PC-3 (cell line): ENCODE measurements around the gene PTPRN2. TPM values are rescaled to one million over a fixed set of nuclear protein-coding genes. Genes with fewer than 3 reads are reported as not detected.

Experiments
- ATAC-seq: fragments of 200-7000 bp; cut with Tn5 transposase; 2 replicates; pipeline ENCODE4 v1.9.1; 2020; ENCODE audit warnings: mild to moderate bottlenecking, moderate library complexity
- BruUV-seq: library from RNA; stranded (reverse); fragments of 400-500 nt; replicated peaks from 2 replicates; lab custom pipeline; 2021; lab: Mats Ljungman, UMichigan
- CTCF ChIA-PET: fragments of 300-600 bp; sonication (Branson Sonifier 250); formaldehyde crosslinking; loops from one replicate; lab custom pipeline; 2022; ENCODE audit warnings: antibody characterized with exemption; lab: Charles Lee
- POLR2A ChIA-PET: fragments of 300-600 bp; sonication (Branson Sonifier 250); formaldehyde crosslinking; loops from one replicate; lab custom pipeline; 2022; ENCODE audit warnings: antibody characterized with exemption; ENCODE audit not compliant: unreplicated experiment; lab: Charles Lee
- DNase-seq: peaks from one replicate; pipeline ENCODE4 v3.0.0-alpha.2; 2015
- H2AFZ ChIP-seq: fragments of 300-600 bp; sonication (generic); 2 replicates; pipeline ENCODE4 v1.6.0; 2016; ENCODE audit warnings: antibody characterized with exemption, low read length
- H3F3A ChIP-seq: fragments of 300-600 bp; sonication (generic); one replicate; pipeline ENCODE4 v1.6.0; 2017; ENCODE audit warnings: antibody characterized with exemption, low read length, control low read depth, mild to moderate bottlenecking; ENCODE audit not compliant: unreplicated experiment
- H3K27ac ChIP-seq: fragments of 300-600 bp; sonication (generic); 2 replicates; pipeline ENCODE4 v1.5.1; 2016; ENCODE audit warnings: mild to moderate bottlenecking, low read length
- H3K27me3 ChIP-seq: fragments of 300-600 bp; sonication (generic); 2 replicates; pipeline ENCODE4 v1.6.1; 2016; ENCODE audit warnings: low read length, mixed read lengths
- H3K36me3 ChIP-seq: fragments of 300-600 bp; sonication (generic); 2 replicates; pipeline ENCODE4 v1.6.1; 2016; ENCODE audit warnings: low read depth, mixed run types, low read length, mixed read lengths
- H3K4me1 ChIP-seq: fragments of 300-600 bp; sonication (generic); 2 replicates; pipeline ENCODE4 v1.5.1; 2016; ENCODE audit warnings: low read length; ENCODE audit not compliant: insufficient read depth
- H3K4me2 ChIP-seq: fragments of 300-600 bp; sonication (generic); 2 replicates; pipeline ENCODE4 v1.6.0; 2016; ENCODE audit warnings: low read length
- H3K4me3 ChIP-seq: fragments of 300-600 bp; sonication (generic); 2 replicates; pipeline ENCODE4 v1.5.1; 2016; ENCODE audit warnings: mild to moderate bottlenecking, low read length, mixed read lengths
- H3K79me2 ChIP-seq: fragments of 300-600 bp; sonication (generic); 2 replicates; pipeline ENCODE4 v1.6.1; 2017; ENCODE audit warnings: low read length, mixed read lengths
- H3K9ac ChIP-seq: fragments of 300-600 bp; sonication (generic); 2 replicates; pipeline ENCODE4 v1.6.0; 2016; ENCODE audit warnings: mild to moderate bottlenecking, low read length
- H3K9me2 ChIP-seq: fragments of 300-600 bp; sonication (generic); replicated peaks from 2 replicates; pipeline ENCODE4 v1.6.1; 2016; ENCODE audit warnings: mixed run types, low read length, mixed read lengths
- H3K9me3 ChIP-seq: fragments of 300-600 bp; sonication (generic); 2 replicates; pipeline ENCODE4 v1.6.1; 2016; ENCODE audit warnings: low read length, mixed read lengths
- H4K20me1 ChIP-seq: fragments of 300-600 bp; sonication (generic); 2 replicates; pipeline ENCODE4 v1.6.1; 2016; ENCODE audit warnings: low read length, mixed read lengths
- CTCF ChIP-seq: fragments of 300-600 bp; sonication (generic); conservative IDR thresholded peaks from 2 replicates; pipeline ENCODE4 v1.5.1; 2017; ENCODE audit warnings: antibody characterized with exemption, low read depth, mild to moderate bottlenecking, low read length
- EZH2 ChIP-seq: fragments of 300-600 bp; sonication (generic); IDR thresholded peaks from one replicate; pipeline ENCODE4 v1.6.1; 2017; ENCODE audit warnings: antibody characterized with exemption, mild to moderate bottlenecking, low read length; ENCODE audit not compliant: unreplicated experiment
- EZH2phosphoT487 ChIP-seq: fragments of 300-600 bp; sonication (generic); IDR thresholded peaks from 2 replicates; pipeline ENCODE4 v1.6.1; 2018; ENCODE audit warnings: mild to moderate bottlenecking, antibody characterized with exemption, low read length, borderline replicate concordance
- intact Hi-C: fragments of 100-400 bp; cut with micrococcal nuclease; formaldehyde crosslinking; loops from 2 replicates; pipeline ENCODE4 v1.9.0; 2023
- total RNA-seq: library from RNA; depleted of rRNA; stranded (reverse); fragments of >200 nt; gene quantifications from 2 replicates; pipeline ENCODE4 v1.2.3, GENCODE V29; 2014

Gene PTPRN2
- total RNA-seq, 1 experiment from 2014 or later: 3.2 TPM

- H2AFZ ChIP-seq: peak overlapping the region; percentile 82
- H3K9ac ChIP-seq: peak overlapping the region; percentile 74
Observed at GRCh38 chr7:157690058-157690832, 897.4 kb downstream of the PTPRN2 start.

GRCh38 chr7:157689269-157690057 is 898.2 kb downstream of the PTPRN2 start:
- H2AFZ ChIP-seq: peak overlapping the region; percentile 82; the same call in 1 of the 2 replicates

More at GRCh38 chr7:157690058-157690832, 897.4 kb downstream of the PTPRN2 start:
- Histone ChIP-seq H3K27me3 (no peaks in the 10 kb centered on the region), H3K4me1 (peaks cover 8% of the 10 kb centered on the region; the same call in 1 of the 2 replicates), H3K27ac (no peak overlapping the region), H3K4me3 (peak overlapping the region; percentile 81), H4K20me1 (no peaks in the 10 kb centered on the region), H3K4me2 (peak overlapping the region; percentile 98), H3K36me3 (no peaks in the 10 kb centered on the region), H3F3A (no peaks in the 10 kb centered on the region), H3K79me2 (peaks cover 11% of the 10 kb centered on the region), H3K9me3 (no peaks in the 10 kb centered on the region), H3K9me2 (no peaks in the 10 kb centered on the region)
- TF ChIP-seq CTCF: no peak
- TF ChIP-seq EZH2: no peak
- TF ChIP-seq EZH2phosphoT487: no peak
- ChIA-PET CTCF (no interaction called here), POLR2A (interaction anchor here (0.6 kb wide), 2 partner anchors 26 to 123 kb away, joined by 3 to 5 read pairs; no protein-coding TSS in a partner anchor)
- TSS peak; percentile 42 for BruUV-seq
- intact Hi-C loops: loop anchor here (5.0 kb wide), 1 partner anchor 258 kb away; no protein-coding TSS in a partner anchor
- no peak for DNase-seq
- peak; percentile 49 for ATAC-seq

More at GRCh38 chr7:157689269-157690057, 898.2 kb downstream of the PTPRN2 start:
- H3K9me2 ChIP-seq: no peaks in the 10 kb centered on the region
- peak; percentile 5; the same call in 1 of the 2 replicates for ATAC-seq
- no TSS peak for BruUV-seq
- ChIA-PET POLR2A (no interaction called here), CTCF (no interaction called here)
- no peaks in the 10 kb centered on the region for H3F3A ChIP-seq
- no peaks in the 10 kb centered on the region for H3K36me3 ChIP-seq
- peaks cover 11% of the 10 kb centered on the region for H3K79me2 ChIP-seq
- peaks cover 8% of the 10 kb centered on the region; the same call in 1 of the 2 replicates for H3K4me1 ChIP-seq
- H3K9me3 ChIP-seq: no peaks in the 10 kb centered on the region
- peak overlapping the region; percentile 81 for H3K4me3 ChIP-seq
- H4K20me1 ChIP-seq: no peaks in the 10 kb centered on the region
- no peak overlapping the region for H3K27ac ChIP-seq
- no peak for DNase-seq
- H3K9ac ChIP-seq: peak overlapping the region; percentile 74
- intact Hi-C loops: loop anchor here (5.0 kb wide), 1 partner anchor 257 kb away; no protein-coding TSS in a partner anchor
- TF ChIP-seq EZH2 (no peak), CTCF (no peak), EZH2phosphoT487 (no peak)
- peak overlapping the region; percentile 98 for H3K4me2 ChIP-seq
- H3K27me3 ChIP-seq: no peaks in the 10 kb centered on the region
